GM19463 (cell line): ENCODE data around the gene MRPS23.

Experiments
- ATAC-seq: cut with Tn5 transposase; IDR thresholded peaks from one replicate; pipeline ENCODE4 v1.9.1; 2021; ENCODE audit warnings: mild to moderate bottlenecking, moderate library complexity; ENCODE audit not compliant: unreplicated experiment

MRPS23 gene

DNA sequence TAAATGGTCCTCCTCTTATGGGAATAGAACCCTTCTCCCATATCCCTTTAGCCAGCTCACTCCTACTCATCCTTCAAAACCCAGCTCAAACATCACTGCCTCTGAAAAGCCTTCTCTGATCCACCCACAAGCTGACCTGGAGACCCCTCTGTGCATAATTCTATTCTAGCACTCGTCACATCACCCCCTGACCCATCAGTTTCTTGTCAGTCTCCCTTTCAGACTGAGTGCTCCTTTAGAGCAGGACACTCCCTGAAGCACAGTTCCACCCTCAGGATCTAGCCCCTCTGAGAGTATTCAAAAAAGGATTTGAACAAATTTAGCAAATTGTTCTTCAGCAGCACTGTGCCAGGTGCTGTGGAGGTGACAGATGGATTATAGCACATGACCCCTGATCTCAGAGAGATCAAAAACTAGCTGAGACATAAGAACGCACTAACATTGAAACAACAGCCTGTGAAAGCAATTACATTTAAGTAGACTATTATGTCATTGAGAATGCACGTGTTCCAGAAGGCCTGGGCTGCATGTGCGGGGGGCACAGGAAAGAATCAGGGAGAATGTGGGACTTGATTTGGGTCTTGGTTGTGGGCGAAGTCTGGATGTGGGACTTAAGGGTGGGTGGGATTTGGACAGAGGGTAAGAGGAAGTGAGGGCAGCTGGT lies 43.5 kb downstream of the MRPS23 start:
- no peak for ATAC-seq

DNA sequence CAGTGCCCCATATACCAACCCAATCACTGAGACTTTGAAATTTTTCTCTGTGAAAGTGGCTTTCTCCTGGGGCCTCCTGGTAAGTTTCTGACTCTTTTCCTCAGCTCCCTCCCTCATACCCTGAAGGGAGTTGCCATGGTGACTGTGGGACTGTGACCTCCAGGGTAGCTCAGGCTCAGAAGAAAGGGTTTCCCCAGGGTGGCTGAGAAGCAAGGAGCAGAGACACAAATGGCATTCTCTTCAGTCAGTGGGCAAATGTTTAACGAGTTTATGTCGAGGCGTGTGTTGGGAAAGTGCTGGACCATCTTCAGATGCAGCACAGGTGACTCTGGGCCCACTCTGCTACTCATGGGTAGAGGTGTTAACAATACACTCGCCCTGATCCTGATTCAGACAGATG lies 46.8 kb downstream of the MRPS23 start:
- ATAC-seq = no peak

DNA sequence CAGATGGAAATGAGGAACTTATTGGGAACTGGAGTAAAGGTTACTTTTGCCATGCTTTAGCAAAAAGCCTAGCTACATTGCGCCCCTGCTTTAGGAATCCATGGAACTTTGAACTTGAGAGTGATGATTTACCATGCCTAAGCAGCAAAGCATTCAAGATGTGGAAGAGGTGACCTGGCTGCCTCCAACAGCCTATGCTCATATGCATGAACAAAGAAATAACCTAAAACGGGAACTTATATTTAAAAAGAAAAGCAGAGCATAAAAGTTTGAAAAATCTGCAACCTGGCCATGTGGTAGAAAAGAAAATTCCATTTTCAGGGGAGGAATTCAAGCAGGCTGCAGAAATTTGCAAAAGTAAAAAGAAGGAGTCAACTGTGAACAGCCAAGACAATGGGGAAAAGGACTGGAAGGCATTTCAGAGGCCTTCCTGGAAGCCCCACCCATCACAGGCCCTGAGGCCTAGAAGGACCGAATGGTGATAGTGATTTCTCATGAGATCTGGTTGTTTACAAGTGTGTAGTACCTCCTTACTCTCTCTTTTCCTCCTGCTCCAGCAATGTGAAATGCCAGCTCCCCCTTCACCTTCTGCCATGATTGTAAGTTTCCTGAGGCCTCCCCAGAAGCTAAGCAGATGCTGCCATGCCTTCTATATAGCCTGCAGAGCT lies 48.7 kb downstream of the MRPS23 start:
- ATAC-seq = no peak

DNA sequence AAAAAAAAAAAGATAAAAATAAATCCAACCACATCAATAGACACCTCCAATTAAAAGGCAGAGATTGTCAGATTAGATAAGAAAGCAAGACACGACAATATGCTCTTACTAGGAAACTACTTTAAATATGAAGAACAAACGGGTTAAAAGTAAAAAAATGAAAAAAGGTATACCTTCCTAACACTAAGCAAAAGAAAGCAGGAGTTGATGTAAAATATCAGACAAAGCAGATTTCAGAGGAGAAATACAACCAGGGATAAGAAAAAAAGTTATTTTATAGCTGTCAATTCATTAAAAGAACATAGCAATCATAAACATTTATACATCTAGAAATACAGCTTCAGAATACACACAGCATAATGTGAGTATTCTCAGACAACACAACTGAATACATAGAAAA lies 55.0 kb downstream of the MRPS23 start:
- ATAC-seq = no peak

DNA sequence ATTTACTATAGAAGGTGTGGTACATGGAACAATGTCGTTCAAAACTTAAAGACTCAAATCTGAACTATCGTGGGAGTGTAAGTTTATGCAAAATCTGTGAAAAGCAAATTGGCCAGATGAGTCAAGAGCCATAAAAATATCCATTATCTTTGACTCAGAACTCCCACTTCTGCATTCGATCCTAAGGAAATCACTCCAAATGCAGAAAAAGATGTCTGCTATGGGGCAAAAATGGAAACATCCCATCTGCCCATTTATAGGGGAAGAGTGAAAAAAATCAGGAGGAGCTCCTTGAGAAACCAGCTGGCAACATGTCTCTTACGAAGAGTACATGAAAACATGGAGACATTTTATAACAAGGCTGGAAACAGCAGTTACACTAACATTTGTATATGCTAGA lies 61.1 kb downstream of the MRPS23 start:
- ATAC-seq = no peak

DNA sequence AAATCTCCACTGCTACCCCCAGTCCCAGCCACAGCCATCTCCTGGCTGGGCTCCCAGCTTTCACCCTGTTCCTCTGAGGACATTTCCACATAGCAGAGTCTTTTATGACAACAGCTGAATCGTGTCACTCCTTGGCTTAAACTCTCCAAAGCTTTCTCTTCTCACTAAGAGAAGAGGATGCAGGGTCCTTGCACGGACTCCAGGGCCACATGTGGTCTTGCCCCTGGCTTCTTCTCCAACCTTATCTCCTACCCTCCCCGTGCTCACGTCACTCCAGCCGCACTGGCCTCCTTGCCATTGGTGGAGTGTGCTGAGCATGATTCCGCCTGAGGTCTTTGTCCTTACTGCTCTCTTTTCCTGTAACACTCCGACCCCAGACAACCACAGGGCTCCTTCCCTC lies 64.8 kb downstream of the MRPS23 start:
- no peak for ATAC-seq
